ENCODE measurements around the gene WASF2.
"Not testable (repeated sequence)": the region's sequence is repeated elsewhere in the genome, so short reads cannot be mapped to it uniquely, and the experiment has no call there.

WASF2 gene

GRCh38 chr1:27492796-27493195 lies 2.8 kb upstream of the WASF2 start:
- no peak for DNase-seq

- DNase-seq, result no peak
These were observed 2.1 kb upstream of the WASF2 start for GRCh38 chr1:27491748-27492700.

- no peak for DNase-seq
These were observed 430 bp downstream of the WASF2 start for GRCh38 chr1:27489501-27489972.

GRCh38 chr1:27487966-27488884 lies 1.7 kb downstream of the WASF2 start:
- DNase-seq, result no peak

- DNase-seq, result no peak
These were observed 4.6 kb downstream of the WASF2 start for GRCh38 chr1:27485363-27485762.

- no peak for DNase-seq
These were observed 6.3 kb downstream of the WASF2 start for GRCh38 chr1:27483659-27484058.

- DNase-seq, result no peak
These were observed 7.9 kb downstream of the WASF2 start for GRCh38 chr1:27481994-27482620.

- DNase-seq, result no peak
These were observed 11.9 kb downstream of the WASF2 start for GRCh38 chr1:27478098-27478497.

GRCh38 chr1:27476237-27476636 lies 13.7 kb downstream of the WASF2 start:
- no peak for DNase-seq

GRCh38 chr1:27475720-27476119 lies 14.2 kb downstream of the WASF2 start:
- no peak for DNase-seq

- no peak for DNase-seq
These were observed 16.2 kb downstream of the WASF2 start for GRCh38 chr1:27473755-27474154.

- not testable (repeated sequence) for DNase-seq
These were observed 17.9 kb downstream of the WASF2 start for GRCh38 chr1:27472098-27472497.

- no peak for DNase-seq
These were observed 18.5 kb downstream of the WASF2 start for GRCh38 chr1:27471477-27471876.

- DNase-seq, result no peak
These were observed 20.6 kb downstream of the WASF2 start for GRCh38 chr1:27469334-27469733.

GRCh38 chr1:27468378-27468777 lies 21.6 kb downstream of the WASF2 start:
- not testable (repeated sequence) for DNase-seq

GRCh38 chr1:27464926-27465647 lies 24.9 kb downstream of the WASF2 start:
- DNase-seq, result no peak

- not testable (repeated sequence) for DNase-seq
These were observed 26.1 kb downstream of the WASF2 start for GRCh38 chr1:27463916-27464315.

- not testable (repeated sequence) for DNase-seq
These were observed 31.4 kb downstream of the WASF2 start for GRCh38 chr1:27458521-27458920.

- DNase-seq, result no peak
These were observed 34.7 kb downstream of the WASF2 start for GRCh38 chr1:27455139-27455811.

- DNase-seq, result no peak
These were observed 35.4 kb downstream of the WASF2 start for GRCh38 chr1:27454610-27455009.

GRCh38 chr1:27451343-27451742 lies 38.6 kb downstream of the WASF2 start:
- no peak for DNase-seq

- DNase-seq, result no peak
These were observed 41.0 kb downstream of the WASF2 start for GRCh38 chr1:27448982-27449381.

Data from retina (tissue), 1 donor.